Panc1 (cell line): ENCODE data around the gene SH3RF2. TPM values are rescaled to one million over a fixed set of nuclear protein-coding genes. Genes with fewer than 3 reads are reported as not detected.

Experiments
- ATAC-seq: fragments of 200-7000 bp; cut with Tn5 transposase; 2 replicates; pipeline ENCODE4 v1.9.1; 2020; ENCODE audit warnings: mild to moderate bottlenecking, moderate library complexity
- BruUV-seq: library from RNA; stranded (reverse); fragments of 400-500 nt; replicated peaks from 2 replicates; lab custom pipeline; 2021; lab: Mats Ljungman, UMichigan
- CTCF ChIA-PET: fragments of 300-600 bp; sonication (Branson Sonifier 250); formaldehyde crosslinking; loops from one replicate; lab custom pipeline; 2022; ENCODE audit warnings: antibody characterized with exemption; lab: Charles Lee
- POLR2A ChIA-PET: fragments of 300-600 bp; sonication (Branson Sonifier 250); formaldehyde crosslinking; loops from one replicate; lab custom pipeline; 2022; ENCODE audit warnings: antibody characterized with exemption; lab: Charles Lee
- DNase-seq: peaks from one replicate; pipeline ENCODE4 v3.0.0-alpha.2; 2010; ENCODE audit warnings: low read depth, low spot score
- H3K27ac ChIP-seq: 2 replicates; pipeline ENCODE4 v1.5.1; 2011; ENCODE audit warnings: mild to moderate bottlenecking, low read length, inconsistent platforms
- H3K27me3 ChIP-seq: fragments of 200-500 bp; sonication (Bioruptor generic); 2 replicates; pipeline ENCODE4 v1.6.0; 2014; ENCODE audit warnings: low read length, inconsistent platforms; ENCODE audit not compliant: control insufficient read depth, insufficient read depth
- H3K36me3 ChIP-seq: fragments of 200-500 bp; sonication (Bioruptor generic); 2 replicates; pipeline ENCODE4 v1.5.1; 2014; ENCODE audit warnings: inconsistent platforms, mild to moderate bottlenecking, low read length, moderate library complexity; ENCODE audit not compliant: control insufficient read depth, insufficient read depth
- H3K4me1 ChIP-seq: 2 replicates; pipeline ENCODE4 v1.5.1; 2011; ENCODE audit warnings: inconsistent platforms, mild to moderate bottlenecking, low read length, moderate library complexity; ENCODE audit not compliant: control insufficient read depth, insufficient read depth
- H3K4me3 ChIP-seq, 2 experiments: 2 replicates each; pipeline ENCODE4 v1.5.1; 2011 to 2012; ENCODE audit warnings: low read depth in 2 of 2, low read length in 2 of 2, mild to moderate bottlenecking in 2 of 2, inconsistent platforms in 1 of 2, moderate library complexity in 1 of 2
- H3K9me3 ChIP-seq: fragments of 200-500 bp; sonication (Bioruptor generic); 2 replicates; pipeline ENCODE4 v1.5.1; 2014; ENCODE audit warnings: low read depth, mild to moderate bottlenecking, inconsistent platforms, low read length, moderate library complexity; ENCODE audit not compliant: control insufficient read depth, insufficient read depth
- POLR2AphosphoS5 ChIP-seq: IDR thresholded peaks from 2 replicates; pipeline ENCODE4 v1.6.1; 2012; ENCODE audit warnings: mild to moderate bottlenecking, low read depth, low read length, moderate library complexity
- SIN3A ChIP-seq: IDR thresholded peaks from 2 replicates; pipeline ENCODE4 v1.6.1; 2012; ENCODE audit warnings: low read depth, mild to moderate bottlenecking, low read length, moderate library complexity, borderline replicate concordance; ENCODE audit not compliant: insufficient read depth
- TCF7L2 ChIP-seq: IDR thresholded peaks from 2 replicates; pipeline ENCODE4 v1.6.1; 2011; ENCODE audit warnings: mild to moderate bottlenecking, low read depth, low read length, inconsistent platforms
- in situ Hi-C: cut with HindIII; loops from 2 replicates; pipeline ENCODE4 v1.10.0; 2016; ENCODE audit warnings: low sequenced_read_pairs, low pct_unique_long_range_greater_than_20kb
- intact Hi-C: fragments of 100-400 bp; cut with micrococcal nuclease; formaldehyde crosslinking; loops from one replicate; pipeline ENCODE4 v1.10.0; 2022; ENCODE audit not compliant: unreplicated experiment
- total RNA-seq: library from RNA; stranded (reverse); gene quantifications from one replicate; pipeline ENCODE4 v1.2.1, GENCODE V29; 2021; ENCODE audit not compliant: unreplicated experiment
- TF ChIP-seq, protein P1 (sequence below), 2 experiments: IDR thresholded peaks; 2 replicates each; pipeline ENCODE4 v1.6.1; 2011 to 2012; ENCODE audit warnings: low read depth in 2 of 2, control low read depth in 1 of 2, low read length in 1 of 2, mild to moderate bottlenecking in 1 of 2, moderate library complexity in 1 of 2; ENCODE audit not compliant: insufficient read depth in 1 of 2
- TF ChIP-seq, protein P2 (sequence below): fragments of 450-650 bp; IDR thresholded peaks from 2 replicates; pipeline ENCODE4 v1.5.1; 2017; ENCODE audit warnings: mild to moderate bottlenecking

Gene SH3RF2
- total RNA-seq, 1 experiment from 2014 or later, result 23.1 TPM

DNA sequence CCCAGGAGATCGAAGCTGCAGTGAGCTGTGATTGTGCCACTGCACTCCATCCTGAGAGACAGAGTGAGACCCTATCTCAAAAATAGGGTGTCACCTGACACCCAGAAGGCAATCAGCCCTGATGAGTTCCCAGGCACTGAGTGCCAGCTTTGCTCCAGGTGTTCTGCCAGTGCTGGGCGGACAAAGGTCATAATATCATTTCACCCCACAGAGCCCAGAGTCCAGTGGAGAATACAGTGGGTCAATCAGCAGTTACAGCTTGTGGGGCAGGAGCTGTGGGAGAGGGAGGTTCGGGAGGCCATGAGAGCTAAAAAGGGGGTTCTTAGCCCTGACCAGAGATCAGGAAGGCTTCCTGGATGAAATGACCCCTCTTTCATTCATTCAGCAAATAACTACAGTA is 24.4 kb upstream of the SH3RF2 start:
- in situ Hi-C loops, result no loop called here
- CTCF ChIA-PET, result no interaction called here
- TF ChIP-seq SIN3A, result no peak
- TF ChIP-seq, protein P1, sequence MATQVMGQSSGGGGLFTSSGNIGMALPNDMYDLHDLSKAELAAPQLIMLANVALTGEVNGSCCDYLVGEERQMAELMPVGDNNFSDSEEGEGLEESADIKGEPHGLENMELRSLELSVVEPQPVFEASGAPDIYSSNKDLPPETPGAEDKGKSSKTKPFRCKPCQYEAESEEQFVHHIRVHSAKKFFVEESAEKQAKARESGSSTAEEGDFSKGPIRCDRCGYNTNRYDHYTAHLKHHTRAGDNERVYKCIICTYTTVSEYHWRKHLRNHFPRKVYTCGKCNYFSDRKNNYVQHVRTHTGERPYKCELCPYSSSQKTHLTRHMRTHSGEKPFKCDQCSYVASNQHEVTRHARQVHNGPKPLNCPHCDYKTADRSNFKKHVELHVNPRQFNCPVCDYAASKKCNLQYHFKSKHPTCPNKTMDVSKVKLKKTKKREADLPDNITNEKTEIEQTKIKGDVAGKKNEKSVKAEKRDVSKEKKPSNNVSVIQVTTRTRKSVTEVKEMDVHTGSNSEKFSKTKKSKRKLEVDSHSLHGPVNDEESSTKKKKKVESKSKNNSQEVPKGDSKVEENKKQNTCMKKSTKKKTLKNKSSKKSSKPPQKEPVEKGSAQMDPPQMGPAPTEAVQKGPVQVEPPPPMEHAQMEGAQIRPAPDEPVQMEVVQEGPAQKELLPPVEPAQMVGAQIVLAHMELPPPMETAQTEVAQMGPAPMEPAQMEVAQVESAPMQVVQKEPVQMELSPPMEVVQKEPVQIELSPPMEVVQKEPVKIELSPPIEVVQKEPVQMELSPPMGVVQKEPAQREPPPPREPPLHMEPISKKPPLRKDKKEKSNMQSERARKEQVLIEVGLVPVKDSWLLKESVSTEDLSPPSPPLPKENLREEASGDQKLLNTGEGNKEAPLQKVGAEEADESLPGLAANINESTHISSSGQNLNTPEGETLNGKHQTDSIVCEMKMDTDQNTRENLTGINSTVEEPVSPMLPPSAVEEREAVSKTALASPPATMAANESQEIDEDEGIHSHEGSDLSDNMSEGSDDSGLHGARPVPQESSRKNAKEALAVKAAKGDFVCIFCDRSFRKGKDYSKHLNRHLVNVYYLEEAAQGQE (IDR thresholded peaks at IDR 0.05; ENCODE audit: insufficient read depth in 1 of 2, low read depth in 2 of 2, low read length in 1 of 2), result no peak
- no peak for TF ChIP-seq POLR2AphosphoS5
- TF ChIP-seq TCF7L2, result no peak
- TF ChIP-seq, protein P2, sequence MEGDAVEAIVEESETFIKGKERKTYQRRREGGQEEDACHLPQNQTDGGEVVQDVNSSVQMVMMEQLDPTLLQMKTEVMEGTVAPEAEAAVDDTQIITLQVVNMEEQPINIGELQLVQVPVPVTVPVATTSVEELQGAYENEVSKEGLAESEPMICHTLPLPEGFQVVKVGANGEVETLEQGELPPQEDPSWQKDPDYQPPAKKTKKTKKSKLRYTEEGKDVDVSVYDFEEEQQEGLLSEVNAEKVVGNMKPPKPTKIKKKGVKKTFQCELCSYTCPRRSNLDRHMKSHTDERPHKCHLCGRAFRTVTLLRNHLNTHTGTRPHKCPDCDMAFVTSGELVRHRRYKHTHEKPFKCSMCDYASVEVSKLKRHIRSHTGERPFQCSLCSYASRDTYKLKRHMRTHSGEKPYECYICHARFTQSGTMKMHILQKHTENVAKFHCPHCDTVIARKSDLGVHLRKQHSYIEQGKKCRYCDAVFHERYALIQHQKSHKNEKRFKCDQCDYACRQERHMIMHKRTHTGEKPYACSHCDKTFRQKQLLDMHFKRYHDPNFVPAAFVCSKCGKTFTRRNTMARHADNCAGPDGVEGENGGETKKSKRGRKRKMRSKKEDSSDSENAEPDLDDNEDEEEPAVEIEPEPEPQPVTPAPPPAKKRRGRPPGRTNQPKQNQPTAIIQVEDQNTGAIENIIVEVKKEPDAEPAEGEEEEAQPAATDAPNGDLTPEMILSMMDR, result no peak

DNA sequence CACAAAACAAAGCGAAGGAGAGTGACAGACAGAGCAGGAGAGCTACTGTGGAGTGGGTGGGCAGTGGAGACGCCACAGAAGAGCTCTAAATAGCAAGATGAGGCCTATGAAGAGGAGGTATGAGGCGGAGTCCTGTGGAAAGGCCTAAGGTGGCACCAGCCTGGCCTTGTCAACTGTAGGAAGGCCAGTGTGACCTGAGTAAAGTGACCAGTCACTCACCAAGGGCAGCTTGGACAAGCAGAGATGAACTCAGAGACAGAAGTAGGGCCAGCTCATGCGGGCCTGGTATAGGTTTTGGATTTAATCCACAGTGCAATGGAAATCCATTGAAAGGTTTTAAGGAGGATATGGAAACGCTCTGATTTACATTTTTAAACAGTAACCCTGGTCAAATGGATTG is 23.8 kb upstream of the SH3RF2 start:
- Histone ChIP-seq H3K9me3 (no peaks in the 10 kb centered on the region), H3K4me3 (no peak overlapping the region), H3K36me3 (no peaks in the 10 kb centered on the region), H3K27ac (no peak overlapping the region), H3K27me3 (no peaks in the 10 kb centered on the region), H3K4me1 (peaks cover 5% of the 10 kb centered on the region; the same call in 1 of the 2 replicates)
- POLR2A ChIA-PET, result no interaction called here
- TF ChIP-seq, protein P1 (IDR thresholded peaks at IDR 0.05; ENCODE audit: insufficient read depth in 1 of 2, low read depth in 2 of 2, low read length in 1 of 2), result no peak
- no peak for TF ChIP-seq SIN3A
- TF ChIP-seq TCF7L2, result no peak
- TF ChIP-seq, protein P2, result no peak
- intact Hi-C loops, result no loop called here
- in situ Hi-C loops, result no loop called here
- no peak for DNase-seq
- CTCF ChIA-PET, result no interaction called here
- no TSS peak for BruUV-seq
- ATAC-seq, result no peak

More for the DNA sequence above, 24.4 kb upstream of the SH3RF2 start:
- Histone ChIP-seq H3K36me3 (no peaks in the 10 kb centered on the region), H3K27ac (no peak overlapping the region), H3K4me3 (no peak overlapping the region), H3K9me3 (no peaks in the 10 kb centered on the region), H3K4me1 (peaks cover under 1% of the 10 kb centered on the region; the same call in 1 of the 2 replicates), H3K27me3 (no peaks in the 10 kb centered on the region)
- DNase-seq (no peak), ATAC-seq (no peak)
- POLR2A ChIA-PET, result no interaction called here
- BruUV-seq, result no TSS peak
- intact Hi-C loops, result no loop called here
